Hepatocyte (in vitro differentiated cells): Measurements from ENCODE around the gene USP10.

Experiments
- CTCF ChIP-seq: fragments of 200-600 bp; sonication (generic); IDR thresholded peaks from 2 replicates; pipeline ENCODE4 v1.5.1; 2016; ENCODE audit warnings: antibody characterized with exemption, mild to moderate bottlenecking; ENCODE audit not compliant: poor library complexity
- EZH2 ChIP-seq: fragments of 200-600 bp; sonication (generic); IDR thresholded peaks from 2 replicates; pipeline ENCODE4 v1.6.1; 2016; ENCODE audit warnings: antibody characterized with exemption, mild to moderate bottlenecking, borderline replicate concordance

- TF ChIP-seq CTCF, result no peak
- no peak for TF ChIP-seq EZH2
Measured at GRCh38 chr16:84813141-84813934, 113.5 kb downstream of the USP10 start.
